Ishikawa (cell line): ENCODE data around the gene LEKR1.

Source experiments
- CEBPB ChIP-seq: IDR thresholded peaks from 2 replicates; pipeline ENCODE4 v1.6.1; 2012
- CREB1 ChIP-seq: IDR thresholded peaks from 2 replicates; pipeline ENCODE4 v1.6.1; 2012; ENCODE audit warnings: low read depth
- EGR1 ChIP-seq: IDR thresholded peaks from 2 replicates; pipeline ENCODE4 v1.6.1; 2012
- EP300 ChIP-seq: IDR thresholded peaks from 2 replicates; pipeline ENCODE4 v1.6.1; 2012; ENCODE audit warnings: borderline replicate concordance
- FOXM1 ChIP-seq: IDR thresholded peaks from 2 replicates; pipeline ENCODE4 v1.6.1; 2012; ENCODE audit warnings: low read depth, borderline replicate concordance
- MAX ChIP-seq: IDR thresholded peaks from 2 replicates; pipeline ENCODE4 v1.6.1; 2012
- NFIC ChIP-seq: IDR thresholded peaks from 2 replicates; pipeline ENCODE4 v1.6.1; 2012
- RAD21 ChIP-seq: IDR thresholded peaks from 2 replicates; pipeline ENCODE4 v1.6.1; 2012; ENCODE audit warnings: low read depth
- REST ChIP-seq: IDR thresholded peaks from 2 replicates; pipeline ENCODE4 v1.6.1; 2012; ENCODE audit warnings: low read depth, mild to moderate bottlenecking
- TAF1 ChIP-seq: IDR thresholded peaks from 2 replicates; pipeline ENCODE4 v1.6.1; 2012; ENCODE audit warnings: low read depth, mild to moderate bottlenecking
- TCF12 ChIP-seq: IDR thresholded peaks from 2 replicates; pipeline ENCODE4 v1.6.1; 2012; ENCODE audit warnings: low read depth
- TEAD4 ChIP-seq: IDR thresholded peaks from 2 replicates; pipeline ENCODE4 v1.6.1; 2012
- USF1 ChIP-seq: IDR thresholded peaks from 2 replicates; pipeline ENCODE4 v1.6.1; 2012
- YY1 ChIP-seq: IDR thresholded peaks from 2 replicates; pipeline ENCODE4 v1.6.1; 2012; ENCODE audit warnings: low read depth
- ZBTB7A ChIP-seq: IDR thresholded peaks from 2 replicates; pipeline ENCODE4 v1.6.1; 2012; ENCODE audit warnings: low read depth

LEKR1 gene

GRCh38 chr3:156964577-156964976 lies 138.4 kb downstream of the LEKR1 start:
- TF ChIP-seq TAF1: no peak

GRCh38 chr3:156973954-156974353 lies 147.8 kb downstream of the LEKR1 start:
- TF ChIP-seq ZBTB7A: no peak
- TF ChIP-seq TAF1: no peak
- TF ChIP-seq EP300: no peak
- no peak for TF ChIP-seq RAD21
- TF ChIP-seq EGR1: no peak
- no peak for TF ChIP-seq REST
- no peak for TF ChIP-seq YY1
- TF ChIP-seq TCF12: no peak
- TF ChIP-seq FOXM1: no peak
- no peak for TF ChIP-seq NFIC
- TF ChIP-seq TEAD4: no peak
- no peak for TF ChIP-seq CEBPB
- no peak for TF ChIP-seq MAX
- no peak for TF ChIP-seq USF1
- no peak for TF ChIP-seq CREB1

- TF ChIP-seq TCF12: no peak
- no peak for TF ChIP-seq REST
- TF ChIP-seq MAX: no peak
- TF ChIP-seq NFIC: no peak
- no peak for TF ChIP-seq CEBPB
- TF ChIP-seq ZBTB7A: no peak
- no peak for TF ChIP-seq FOXM1
- TF ChIP-seq EGR1: no peak
- TF ChIP-seq USF1: no peak
- TF ChIP-seq TAF1: no peak
- TF ChIP-seq RAD21: no peak
- TF ChIP-seq CREB1: no peak
- TF ChIP-seq YY1: no peak
- no peak for TF ChIP-seq TEAD4
- no peak for TF ChIP-seq EP300
Observed at GRCh38 chr3:156974931-156975330, 148.8 kb downstream of the LEKR1 start.

- TF ChIP-seq RAD21 (no peak), YY1 (no peak), CREB1 (no peak), REST (no peak), TAF1 (no peak), NFIC (no peak), CEBPB (no peak), EP300 (no peak), TEAD4 (no peak), MAX (no peak), USF1 (no peak), FOXM1 (no peak), TCF12 (no peak), ZBTB7A (no peak), EGR1 (no peak)
Observed at GRCh38 chr3:156975721-156976120, 149.6 kb downstream of the LEKR1 start.
